A549 treated with GW870086 at 1 μM for 4 hours (cell line): ENCODE results near the gene TRIP10. TPM values are rescaled to one million over a fixed set of nuclear protein-coding genes. Genes with fewer than 3 reads are reported as not detected.

ENCODE experiments used
- total RNA-seq: library from RNA; stranded (reverse); fragments of 200-300 nt; extraction: Qiagen RNA extraction; gene quantifications from 5 replicates; pipeline ENCODE4 v1.2.3, GENCODE V29; 2022; ENCODE audit warnings: low read depth

The TRIP10 gene, protein sequence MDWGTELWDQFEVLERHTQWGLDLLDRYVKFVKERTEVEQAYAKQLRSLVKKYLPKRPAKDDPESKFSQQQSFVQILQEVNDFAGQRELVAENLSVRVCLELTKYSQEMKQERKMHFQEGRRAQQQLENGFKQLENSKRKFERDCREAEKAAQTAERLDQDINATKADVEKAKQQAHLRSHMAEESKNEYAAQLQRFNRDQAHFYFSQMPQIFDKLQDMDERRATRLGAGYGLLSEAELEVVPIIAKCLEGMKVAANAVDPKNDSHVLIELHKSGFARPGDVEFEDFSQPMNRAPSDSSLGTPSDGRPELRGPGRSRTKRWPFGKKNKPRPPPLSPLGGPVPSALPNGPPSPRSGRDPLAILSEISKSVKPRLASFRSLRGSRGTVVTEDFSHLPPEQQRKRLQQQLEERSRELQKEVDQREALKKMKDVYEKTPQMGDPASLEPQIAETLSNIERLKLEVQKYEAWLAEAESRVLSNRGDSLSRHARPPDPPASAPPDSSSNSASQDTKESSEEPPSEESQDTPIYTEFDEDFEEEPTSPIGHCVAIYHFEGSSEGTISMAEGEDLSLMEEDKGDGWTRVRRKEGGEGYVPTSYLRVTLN
- 82.8 to 99.1 TPM (median 95.1 TPM) in 5 replicates for total RNA-seq

DNA sequence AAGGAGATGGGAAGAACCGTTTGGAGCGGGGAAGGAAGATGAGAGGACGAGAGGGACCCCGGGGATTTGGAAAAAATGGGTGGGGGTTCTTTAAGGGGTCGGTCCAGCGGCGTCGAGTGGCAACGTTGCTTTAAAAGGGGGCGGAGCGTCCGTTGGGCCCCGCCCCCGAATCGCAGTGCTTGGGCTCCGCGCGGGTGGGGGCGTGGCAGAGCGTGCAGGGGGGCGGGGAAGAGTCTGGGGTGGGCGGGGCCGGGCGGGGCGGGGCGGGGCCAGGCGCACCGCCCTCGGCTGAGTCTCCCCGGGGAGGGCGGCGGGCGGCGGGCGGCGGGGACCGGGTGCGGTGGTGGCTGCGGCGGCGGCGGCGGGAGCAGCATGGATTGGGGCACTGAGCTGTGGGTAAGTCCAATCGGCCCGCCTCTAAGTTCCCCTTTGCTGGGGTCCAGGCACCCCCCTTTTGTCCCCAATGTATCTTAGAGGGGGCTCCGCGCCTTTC, at the start of gene TRIP10:
TRIP10 (plus strand) TSS at position 291 of the 493 bp plus-strand sequence; CDS start at position 373, 82 bp downstream.

DNA sequence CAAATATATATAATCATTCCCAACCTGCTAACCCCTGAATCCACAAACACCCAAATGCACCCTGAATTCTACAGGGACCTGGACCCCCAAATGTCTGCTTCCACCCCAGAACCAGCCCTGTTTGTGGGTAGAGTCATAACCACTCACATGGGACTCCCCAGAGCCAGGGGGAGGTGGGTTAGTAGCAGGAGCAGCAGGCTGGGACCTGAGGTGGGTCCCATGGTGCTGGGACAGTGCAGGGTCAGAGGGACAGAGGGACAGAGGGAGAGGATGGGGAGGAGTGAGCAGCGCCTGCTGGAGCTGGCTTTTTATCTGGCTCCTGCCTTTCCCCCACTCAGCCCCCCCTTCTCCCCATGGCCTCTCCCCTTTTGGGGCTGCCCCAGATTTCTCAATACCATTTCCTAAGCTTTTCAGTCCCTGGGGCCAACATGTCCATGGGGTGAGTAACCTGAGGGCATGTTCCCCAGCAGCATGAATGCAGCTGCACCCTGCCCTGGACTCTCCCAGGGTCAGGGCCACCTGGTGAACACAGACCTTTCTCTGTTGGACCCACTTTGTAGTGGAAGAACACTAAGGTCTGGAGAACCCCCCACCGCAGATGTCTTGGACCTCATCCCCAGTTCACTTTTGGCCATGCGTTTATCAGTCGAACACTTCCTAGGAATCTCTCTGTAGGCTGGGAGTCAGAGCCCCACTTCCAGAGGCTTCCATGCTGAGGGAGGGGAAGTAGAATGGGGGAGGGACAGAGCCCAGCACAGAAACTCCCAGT, 18.9 kb upstream of the TRIP10 start, which contains the start of gene C3:
C3 (minus strand) TSS at position 282 of the 769 bp plus-strand sequence; CDS start at position 221, 61 bp downstream.

DNA sequence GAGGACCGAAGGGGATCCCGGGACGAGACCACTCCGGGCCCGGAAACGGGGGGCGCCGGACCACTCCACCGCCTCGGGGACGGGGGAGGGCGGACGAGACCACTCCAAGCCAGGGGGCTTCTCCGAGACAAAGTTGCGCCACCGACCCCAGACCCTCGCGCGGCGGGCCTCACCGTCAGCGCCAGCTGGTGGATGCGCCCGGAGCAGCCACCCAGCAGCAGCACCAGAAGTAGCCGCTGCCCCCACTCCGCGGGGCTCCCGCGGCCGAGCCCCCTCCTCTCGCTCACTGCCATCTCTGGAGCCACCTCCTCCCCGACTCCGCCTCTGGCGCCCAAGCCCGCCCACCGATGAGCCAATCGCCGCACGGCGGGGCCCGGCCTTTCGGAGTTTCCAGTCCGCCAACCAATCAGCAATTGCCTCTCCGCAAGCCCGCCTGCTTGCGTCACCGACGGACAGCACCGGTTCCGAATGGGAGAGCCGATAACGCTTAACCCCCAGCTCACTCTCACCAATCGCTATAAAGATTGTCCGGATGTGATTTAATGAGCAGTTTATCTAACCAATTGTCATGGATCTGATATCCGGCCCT, 2.1 kb upstream of the TRIP10 start, which contains the start of gene GPR108:
GPR108 (minus strand) TSS at position 297 of the 589 bp plus-strand sequence; CDS start at position 293, 4 bp downstream.

DNA sequence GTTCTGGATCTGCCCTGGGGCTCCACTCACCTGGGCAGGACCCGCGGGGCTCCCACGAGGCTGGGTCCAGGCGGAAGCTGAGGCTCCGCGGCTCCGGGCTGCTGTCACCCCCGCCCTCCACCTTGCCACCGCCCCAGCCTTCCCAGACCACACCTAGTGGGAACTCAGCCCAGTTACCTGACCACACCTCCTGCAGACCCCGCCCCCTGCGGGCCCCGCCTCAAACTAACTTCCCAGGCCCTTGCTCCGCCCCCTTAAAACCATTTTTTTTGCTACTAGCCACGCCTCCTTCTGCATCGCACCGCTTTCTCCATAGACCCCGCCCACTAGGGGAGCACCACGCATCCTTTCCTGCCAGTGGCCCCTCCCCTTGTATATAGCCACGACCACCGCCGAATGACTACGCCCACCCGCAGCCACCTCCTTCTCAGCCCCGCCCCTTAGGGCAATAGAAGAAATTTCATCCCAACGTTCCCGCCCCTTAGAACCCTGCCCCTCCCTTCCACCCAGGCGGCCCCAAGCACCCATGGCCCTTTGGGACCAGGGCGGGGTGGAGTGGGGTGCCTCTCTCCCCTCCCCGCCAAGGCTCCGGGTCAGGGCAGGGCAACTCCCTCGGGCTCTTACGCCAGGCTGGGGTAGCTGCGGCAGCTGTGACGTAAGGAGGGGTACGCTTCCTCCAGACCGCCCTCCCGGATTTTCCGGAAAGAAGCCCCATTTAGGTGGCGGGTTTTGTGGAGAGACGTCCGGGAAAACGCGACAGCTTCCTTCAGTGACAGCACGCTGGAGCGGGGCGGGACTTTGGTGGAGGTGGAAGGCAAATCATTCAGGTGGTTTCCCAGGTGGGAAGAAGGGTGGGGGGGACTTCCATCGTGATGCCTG, 28.1 kb downstream of the TRIP10 start, which contains the start of gene SH2D3A:
SH2D3A (minus strand) TSS at position 79 of the 879 bp plus-strand sequence. CDS start 3,687 bp downstream, outside the sequence.

DNA sequence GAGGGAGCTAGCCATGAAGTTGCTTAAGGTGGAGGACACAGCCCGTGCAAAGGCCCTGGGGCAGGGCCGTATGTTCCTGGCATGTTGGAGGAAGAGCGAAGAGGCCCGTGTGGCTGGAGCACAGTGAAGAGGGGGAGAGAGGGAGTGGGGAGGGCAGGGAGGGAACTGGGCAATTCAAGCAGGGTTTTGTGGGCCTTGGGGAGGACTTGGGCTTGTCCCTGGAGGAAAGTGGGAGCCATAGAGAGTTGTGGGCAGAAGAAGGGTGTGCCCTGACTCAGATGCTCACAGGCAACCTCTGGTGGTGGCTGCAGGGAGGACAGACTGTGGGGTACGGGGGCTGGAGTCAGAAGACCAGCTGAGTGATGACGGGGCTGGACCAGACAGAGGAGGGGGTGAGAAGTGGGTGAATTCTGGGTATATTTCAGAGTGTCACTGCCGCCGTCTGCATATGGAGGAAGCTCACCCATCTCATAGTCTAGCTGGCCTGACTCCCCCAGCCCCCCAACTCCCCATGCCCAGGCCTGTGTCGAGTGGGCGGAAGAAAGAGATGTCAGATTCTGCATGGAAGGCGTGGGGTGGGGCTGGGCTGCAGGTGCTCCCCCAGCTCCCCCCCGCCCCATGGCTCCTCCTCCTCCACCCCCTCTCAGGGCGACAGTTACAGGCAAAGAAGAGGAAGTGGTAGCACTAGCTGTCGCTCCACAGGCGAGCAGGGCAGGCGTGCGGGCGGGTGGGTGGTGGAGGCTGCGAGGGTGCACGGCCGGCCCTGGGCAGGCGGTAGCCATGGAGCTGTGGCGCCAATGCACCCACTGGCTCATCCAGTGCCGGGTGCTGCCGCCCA, 32.8 kb downstream of the TRIP10 start, which contains the start of gene VAV1:
VAV1 (plus strand) TSS at position 681 of the 838 bp plus-strand sequence; CDS start at position 781, 100 bp downstream.

Other genes starting within 250 kb of the TRIP10 start
- 6.4 to 9.3 TPM (median 7.0 TPM) in 5 replicates for gene TUBB4A, start 237.4 kb upstream of the TRIP10 start, total RNA-seq
- gene TNFSF9, start 208.7 kb upstream of the TRIP10 start, total RNA-seq, result 3.9 to 8.1 TPM (median 5.7 TPM) in 5 replicates
- 14.8 to 26.1 TPM (median 25.1 TPM) in 5 replicates for gene CD70, start 148.5 kb upstream of the TRIP10 start, total RNA-seq
- gene TNFSF14, start 69.5 kb upstream of the TRIP10 start, total RNA-seq, result 0.06 to 0.15 TPM (median 0.07 TPM) in 5 replicates
- gene C3, start 19.0 kb upstream of the TRIP10 start, total RNA-seq, result 41.5 to 54.2 TPM (median 50.4 TPM) in 5 replicates
- gene GPR108, start 2.1 kb upstream of the TRIP10 start, total RNA-seq, result 33.3 to 42.2 TPM (median 41.7 TPM) in 5 replicates
- 17.4 to 19.4 TPM (median 18.3 TPM) in 5 replicates for gene SH2D3A, start 27.8 kb downstream of the TRIP10 start, total RNA-seq
- gene VAV1, start 33.0 kb downstream of the TRIP10 start, total RNA-seq, result 6.4 to 9.3 TPM (median 7.6 TPM) in 5 replicates
- gene ADGRE1, start 147.9 kb downstream of the TRIP10 start, total RNA-seq, result 3.8 to 5.4 TPM (median 4.8 TPM) in 5 replicates